Activated T-cell treated with anti-CD3 and anti-CD28 coated beads for 24 hours (primary cell): ENCODE results near the gene STEAP1.

Experiments
- DNase-seq: peaks from one replicate; pipeline ENCODE4 v3.0.0-alpha.2; 2020; ENCODE audit warnings: low read depth

Gene STEAP1

DNA sequence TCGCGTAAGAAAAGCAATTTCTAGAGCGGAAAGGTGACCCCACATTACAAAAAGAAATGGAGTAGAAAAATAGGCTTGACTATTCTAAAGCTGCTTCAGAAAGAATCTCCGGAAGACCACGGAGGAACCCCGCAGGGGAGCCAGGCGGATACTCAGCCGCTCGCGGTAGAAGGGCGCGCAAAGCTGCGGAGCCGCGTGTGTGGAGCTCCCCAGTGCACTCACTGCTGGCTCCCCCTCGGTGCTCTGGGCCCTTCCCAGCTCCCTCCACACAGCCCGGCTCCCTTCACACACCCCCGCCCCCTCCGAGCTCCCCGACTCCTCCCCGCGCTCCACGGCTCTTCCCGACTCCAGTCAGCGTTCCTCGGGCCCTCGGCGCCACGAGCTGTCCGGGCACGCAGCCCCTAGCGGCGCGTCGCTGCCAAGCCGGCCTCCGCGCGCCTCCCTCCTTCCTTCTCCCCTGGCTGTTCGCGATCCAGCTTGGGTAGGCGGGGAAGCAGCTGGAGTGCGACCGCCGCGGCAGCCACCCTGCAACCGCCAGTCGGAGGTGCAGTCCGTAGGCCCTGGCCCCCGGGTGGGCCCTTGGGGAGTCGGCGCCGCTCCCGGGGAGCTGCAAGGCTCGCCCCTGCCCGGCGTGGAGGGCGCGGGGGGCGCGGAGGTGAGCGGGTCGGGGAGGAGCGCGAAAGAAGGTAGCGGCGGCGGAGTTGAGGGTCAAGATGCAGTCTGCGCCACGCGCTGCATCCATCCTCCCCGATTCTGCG, 57.3 kb downstream of the STEAP1 start, which contains the start of gene STEAP2:
Gene STEAP2 (plus strand): TSS at position 350 of the 758 bp plus-strand sequence. CDS start 13,343 bp downstream, outside the sequence.
- peak; percentile 13 for DNase-seq

- DNase-seq = no peak
These were observed 57.9 kb downstream of the STEAP1 start for GRCh38 chr7:90212149-90212495.

DNA sequence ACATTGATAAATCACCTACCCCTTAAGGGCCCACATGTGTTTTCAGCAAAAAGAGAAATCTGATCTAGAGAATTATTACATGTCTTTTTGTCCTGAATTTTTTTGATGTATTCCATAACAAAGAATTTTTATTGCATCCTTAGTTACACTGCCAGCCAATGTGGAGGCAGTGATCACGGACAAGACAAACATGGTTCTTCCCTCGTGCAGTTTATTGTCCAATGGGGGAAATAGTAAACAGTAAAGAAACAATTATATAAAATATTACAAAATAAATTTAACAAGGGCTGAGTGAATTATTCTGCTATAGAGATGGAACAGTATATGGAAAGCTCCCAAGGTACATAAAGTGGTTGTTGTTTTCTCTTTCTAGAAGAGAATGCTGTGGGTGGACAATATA, 59.3 kb downstream of the STEAP1 start:
- DNase-seq = no peak
